WTC11 (cell line): ENCODE data around the gene SLC25A44. TPM values are rescaled to one million over a fixed set of nuclear protein-coding genes. Genes with fewer than 3 reads are reported as not detected.

Source experiments
- ATAC-seq: fragments of 200-7000 bp; cut with Tn5 transposase; 2 replicates; pipeline ENCODE4 v1.10.0; 2021; ENCODE audit warnings: mild to moderate bottlenecking, moderate library complexity
- CTCF ChIA-PET: fragments of 300-600 bp; sonication (Branson Sonifier 250); formaldehyde crosslinking; loops from one replicate; lab custom pipeline; 2021; ENCODE audit warnings: antibody characterized with exemption; lab: Charles Lee
- POLR2A ChIA-PET: fragments of 350-600 bp; sonication (Branson Sonifier 250); formaldehyde crosslinking; loops from one replicate; lab custom pipeline; 2021; ENCODE audit warnings: antibody characterized with exemption; lab: Charles Lee
- DNase-seq: peaks from one replicate; pipeline ENCODE4 v3.0.0; 2021; ENCODE audit warnings: low spot score
- H3K27ac Mint-ChIP-seq: 2 replicates; pipeline ENCODE4 v1.8.0; 2021; ENCODE audit warnings: mixed read lengths
- H3K27me3 Mint-ChIP-seq: 2 replicates; pipeline ENCODE4 v1.8.0; 2021; ENCODE audit warnings: low read depth, mild to moderate bottlenecking, moderate library complexity, mixed read lengths
- H3K36me3 Mint-ChIP-seq: 2 replicates; pipeline ENCODE4 v1.8.0; 2021; ENCODE audit warnings: mixed read lengths
- H3K4me1 Mint-ChIP-seq: 2 replicates; pipeline ENCODE4 v1.8.0; 2022; ENCODE audit warnings: mixed read lengths
- H3K4me3 Mint-ChIP-seq: 2 replicates; pipeline ENCODE4 v1.8.0; 2021; ENCODE audit warnings: mild to moderate bottlenecking, moderate library complexity, mixed read lengths
- H3K9me3 Mint-ChIP-seq: 2 replicates; pipeline ENCODE4 v1.8.0; 2021; ENCODE audit warnings: mixed read lengths
- CREM ChIP-seq: sonication (generic); formaldehyde crosslinking; IDR thresholded peaks from 2 replicates; pipeline ENCODE4 v1.8.1; 2022; ENCODE audit warnings: mild to moderate bottlenecking, missing genetic modification reagents, moderate library complexity
- EMX1 ChIP-seq: fragments of 250-450 bp; sonication (Bioruptor Pico); IDR thresholded peaks from 2 replicates; pipeline ENCODE4 v1.8.0; 2021; ENCODE audit warnings: mild to moderate bottlenecking
- IRF2 ChIP-seq: sonication (generic); formaldehyde crosslinking; IDR thresholded peaks from 2 replicates; pipeline ENCODE4 v1.8.0; 2022; ENCODE audit warnings: low read depth, missing genetic modification reagents, borderline replicate concordance
- JAZF1 ChIP-seq: fragments of 250-450 bp; sonication (Bioruptor Pico); IDR thresholded peaks from 2 replicates; pipeline ENCODE4 v1.9.0; 2021; ENCODE audit warnings: moderate library complexity, mild to moderate bottlenecking, inconsistent platforms
- NFYB ChIP-seq: sonication (generic); formaldehyde crosslinking; conservative IDR thresholded peaks from 2 replicates; pipeline ENCODE4 v1.8.0; 2022; ENCODE audit warnings: low read depth, missing genetic modification reagents
- OVOL2 ChIP-seq: fragments of 250-450 bp; sonication (Bioruptor Pico); IDR thresholded peaks from 2 replicates; pipeline ENCODE4 v1.9.0; 2021; ENCODE audit warnings: mild to moderate bottlenecking, borderline replicate concordance
- PRDM15 ChIP-seq: sonication (generic); formaldehyde crosslinking; IDR thresholded peaks from 2 replicates; pipeline ENCODE4 v1.8.0; 2022; ENCODE audit warnings: missing genetic modification reagents
- SMAD4 ChIP-seq: sonication (generic); formaldehyde crosslinking; IDR thresholded peaks from 2 replicates; pipeline ENCODE4 v1.8.0; 2022; ENCODE audit warnings: mild to moderate bottlenecking, missing genetic modification reagents
- SP1 ChIP-seq: sonication (generic); formaldehyde crosslinking; conservative IDR thresholded peaks from 2 replicates; pipeline ENCODE4 v1.8.1; 2022; ENCODE audit warnings: missing genetic modification reagents
- TEAD4 ChIP-seq: sonication (generic); formaldehyde crosslinking; IDR thresholded peaks from 2 replicates; pipeline ENCODE4 v1.8.0; 2022; ENCODE audit warnings: mild to moderate bottlenecking, missing genetic modification reagents
- USF1 ChIP-seq: sonication (generic); formaldehyde crosslinking; IDR thresholded peaks from 2 replicates; pipeline ENCODE4 v1.8.0; 2022; ENCODE audit warnings: mild to moderate bottlenecking, missing genetic modification reagents
- ZMAT4 ChIP-seq: fragments of 250-450 bp; sonication (Bioruptor Pico); IDR thresholded peaks from 2 replicates; pipeline ENCODE4 v1.9.0; 2021; ENCODE audit warnings: mild to moderate bottlenecking
- ZNF423 ChIP-seq: fragments of 250-450 bp; sonication (Bioruptor Pico); IDR thresholded peaks from 2 replicates; pipeline ENCODE4 v2.1.2; 2022; ENCODE audit warnings: mild to moderate bottlenecking, moderate library complexity
- ZNF425 ChIP-seq: fragments of 250-450 bp; sonication (Bioruptor Pico); conservative IDR thresholded peaks from 2 replicates; pipeline ENCODE4 v1.9.0; 2021; ENCODE audit warnings: mild to moderate bottlenecking
- total RNA-seq: library from RNA; stranded (reverse); gene quantifications from 3 replicates; pipeline ENCODE4 v1.2.3, GENCODE V29; 2021
- TF ChIP-seq, protein P1 (sequence below): sonication (generic); formaldehyde crosslinking; IDR thresholded peaks from 2 replicates; pipeline ENCODE4 v1.8.1; 2022; ENCODE audit warnings: low read depth, missing genetic modification reagents, borderline replicate concordance
- TF ChIP-seq, protein P2 (sequence below): sonication (generic); formaldehyde crosslinking; IDR thresholded peaks from 2 replicates; pipeline ENCODE4 v1.8.1; 2022; ENCODE audit warnings: missing genetic modification reagents, borderline replicate concordance
- TF ChIP-seq, protein P3 (sequence below): sonication (generic); formaldehyde crosslinking; IDR thresholded peaks from 2 replicates; pipeline ENCODE4 v1.8.0; 2023; ENCODE audit warnings: missing genetic modification reagents
- TF ChIP-seq, protein P4 (sequence below): sonication (generic); formaldehyde crosslinking; conservative IDR thresholded peaks from 2 replicates; pipeline ENCODE4 v1.8.1; 2022; ENCODE audit warnings: mild to moderate bottlenecking, missing genetic modification reagents
- TF ChIP-seq, protein P5 (sequence below): sonication (generic); formaldehyde crosslinking; IDR thresholded peaks from 2 replicates; pipeline ENCODE4 v1.8.1; 2023; ENCODE audit warnings: mild to moderate bottlenecking, missing genetic modification reagents

SLC25A44 gene
- total RNA-seq, 1 experiment from 2014 or later: 29.1 TPM

- CTCF ChIA-PET: interaction anchor here (0.8 to 4.4 kb wide), 23 partner anchors 11 to 287 kb away, joined by 3 to 71 read pairs (median 5); partner anchors contain the start of genes CCT3, MEF2D, SLC25A44 and SMG5
- ATAC-seq: no peak
- POLR2A ChIA-PET: interaction anchor here (0.6 to 1.6 kb wide), 12 partner anchors 12 to 98 kb away, joined by 3 to 10 read pairs (median 6); no protein-coding TSS in a partner anchor
- Mint-ChIP-seq H3K27ac (peak overlapping the region; percentile 99), H3K9me3 (no peaks in the 10 kb centered on the region), H3K36me3 (peaks cover 18% of the 10 kb centered on the region), H3K4me1 (peaks cover 24% of the 10 kb centered on the region), H3K27me3 (no peaks in the 10 kb centered on the region), H3K4me3 (peak overlapping the region; percentile 94)
- no peak for TF ChIP-seq JAZF1
- TF ChIP-seq, protein P1, sequence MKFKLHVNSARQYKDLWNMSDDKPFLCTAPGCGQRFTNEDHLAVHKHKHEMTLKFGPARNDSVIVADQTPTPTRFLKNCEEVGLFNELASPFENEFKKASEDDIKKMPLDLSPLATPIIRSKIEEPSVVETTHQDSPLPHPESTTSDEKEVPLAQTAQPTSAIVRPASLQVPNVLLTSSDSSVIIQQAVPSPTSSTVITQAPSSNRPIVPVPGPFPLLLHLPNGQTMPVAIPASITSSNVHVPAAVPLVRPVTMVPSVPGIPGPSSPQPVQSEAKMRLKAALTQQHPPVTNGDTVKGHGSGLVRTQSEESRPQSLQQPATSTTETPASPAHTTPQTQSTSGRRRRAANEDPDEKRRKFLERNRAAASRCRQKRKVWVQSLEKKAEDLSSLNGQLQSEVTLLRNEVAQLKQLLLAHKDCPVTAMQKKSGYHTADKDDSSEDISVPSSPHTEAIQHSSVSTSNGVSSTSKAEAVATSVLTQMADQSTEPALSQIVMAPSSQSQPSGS: no peak
- 0 out of 2 replicates have a peak, but pooled peaks have one; percentile 13 for TF ChIP-seq EMX1 (CRISPR knock-in tag)
- TF ChIP-seq, protein P2, sequence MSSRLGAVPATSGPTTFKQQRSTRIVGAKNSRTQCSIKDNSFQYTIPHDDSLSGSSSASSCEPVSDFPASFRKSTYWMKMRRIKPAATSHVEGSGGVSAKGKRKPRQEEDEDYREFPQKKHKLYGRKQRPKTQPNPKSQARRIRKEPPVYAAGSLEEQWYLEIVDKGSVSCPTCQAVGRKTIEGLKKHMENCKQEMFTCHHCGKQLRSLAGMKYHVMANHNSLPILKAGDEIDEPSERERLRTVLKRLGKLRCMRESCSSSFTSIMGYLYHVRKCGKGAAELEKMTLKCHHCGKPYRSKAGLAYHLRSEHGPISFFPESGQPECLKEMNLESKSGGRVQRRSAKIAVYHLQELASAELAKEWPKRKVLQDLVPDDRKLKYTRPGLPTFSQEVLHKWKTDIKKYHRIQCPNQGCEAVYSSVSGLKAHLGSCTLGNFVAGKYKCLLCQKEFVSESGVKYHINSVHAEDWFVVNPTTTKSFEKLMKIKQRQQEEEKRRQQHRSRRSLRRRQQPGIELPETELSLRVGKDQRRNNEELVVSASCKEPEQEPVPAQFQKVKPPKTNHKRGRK (CRISPR knock-in tag): no peak
- TF ChIP-seq ZMAT4: no peak
- no peak for TF ChIP-seq ZNF423 (CRISPR knock-in tag)
- TF ChIP-seq, protein P3, sequence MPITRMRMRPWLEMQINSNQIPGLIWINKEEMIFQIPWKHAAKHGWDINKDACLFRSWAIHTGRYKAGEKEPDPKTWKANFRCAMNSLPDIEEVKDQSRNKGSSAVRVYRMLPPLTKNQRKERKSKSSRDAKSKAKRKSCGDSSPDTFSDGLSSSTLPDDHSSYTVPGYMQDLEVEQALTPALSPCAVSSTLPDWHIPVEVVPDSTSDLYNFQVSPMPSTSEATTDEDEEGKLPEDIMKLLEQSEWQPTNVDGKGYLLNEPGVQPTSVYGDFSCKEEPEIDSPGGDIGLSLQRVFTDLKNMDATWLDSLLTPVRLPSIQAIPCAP: no peak
- no peak for TF ChIP-seq IRF2
- no peak for TF ChIP-seq SP1 (CRISPR knock-in tag)
- no peak for DNase-seq
Observed at GRCh38 chr1:156213644-156213966, 19.7 kb downstream of the SLC25A44 start.

GRCh38 chr1:156214024-156214748, 20.3 kb downstream of the SLC25A44 start:
- peak overlapping the region; percentile 94 for H3K4me3 Mint-ChIP-seq
- DNase-seq (no peak), ATAC-seq (no peak)
- H3K36me3 Mint-ChIP-seq: peaks cover 16% of the 10 kb centered on the region
- no peaks in the 10 kb centered on the region for H3K27me3 Mint-ChIP-seq
- peak overlapping the region; percentile 94 for H3K27ac Mint-ChIP-seq
- ChIA-PET POLR2A (interaction anchor here (1.1 to 1.2 kb wide), 2 partner anchors 33 to 50 kb away, joined by 3 to 4 read pairs; no protein-coding TSS in a partner anchor), CTCF (interaction anchor here (1.2 to 4.4 kb wide), 7 partner anchors 11 to 91 kb away, joined by 3 to 71 read pairs (median 7); partner anchors contain the start of gene SMG5)
- H3K4me1 Mint-ChIP-seq: peaks cover 18% of the 10 kb centered on the region
- no peaks in the 10 kb centered on the region for H3K9me3 Mint-ChIP-seq
- TF ChIP-seq, protein P4, sequence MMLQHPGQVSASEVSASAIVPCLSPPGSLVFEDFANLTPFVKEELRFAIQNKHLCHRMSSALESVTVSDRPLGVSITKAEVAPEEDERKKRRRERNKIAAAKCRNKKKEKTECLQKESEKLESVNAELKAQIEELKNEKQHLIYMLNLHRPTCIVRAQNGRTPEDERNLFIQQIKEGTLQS: no peak
- TF ChIP-seq, protein P5, sequence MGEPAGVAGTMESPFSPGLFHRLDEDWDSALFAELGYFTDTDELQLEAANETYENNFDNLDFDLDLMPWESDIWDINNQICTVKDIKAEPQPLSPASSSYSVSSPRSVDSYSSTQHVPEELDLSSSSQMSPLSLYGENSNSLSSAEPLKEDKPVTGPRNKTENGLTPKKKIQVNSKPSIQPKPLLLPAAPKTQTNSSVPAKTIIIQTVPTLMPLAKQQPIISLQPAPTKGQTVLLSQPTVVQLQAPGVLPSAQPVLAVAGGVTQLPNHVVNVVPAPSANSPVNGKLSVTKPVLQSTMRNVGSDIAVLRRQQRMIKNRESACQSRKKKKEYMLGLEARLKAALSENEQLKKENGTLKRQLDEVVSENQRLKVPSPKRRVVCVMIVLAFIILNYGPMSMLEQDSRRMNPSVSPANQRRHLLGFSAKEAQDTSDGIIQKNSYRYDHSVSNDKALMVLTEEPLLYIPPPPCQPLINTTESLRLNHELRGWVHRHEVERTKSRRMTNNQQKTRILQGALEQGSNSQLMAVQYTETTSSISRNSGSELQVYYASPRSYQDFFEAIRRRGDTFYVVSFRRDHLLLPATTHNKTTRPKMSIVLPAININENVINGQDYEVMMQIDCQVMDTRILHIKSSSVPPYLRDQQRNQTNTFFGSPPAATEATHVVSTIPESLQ (CRISPR knock-in tag): no peak
- TF ChIP-seq NFYB (CRISPR knock-in tag) (no peak), JAZF1 (no peak), OVOL2 (CRISPR knock-in tag) (no peak), CREM (CRISPR knock-in tag) (no peak), USF1 (CRISPR knock-in tag) (no peak), PRDM15 (CRISPR knock-in tag) (no peak), IRF2 (no peak), ZNF425 (CRISPR knock-in tag) (no peak), SMAD4 (CRISPR knock-in tag) (no peak), TEAD4 (CRISPR knock-in tag) (no peak)
